Kidney (tissue), 14 donors: ENCODE data around the gene GPRIN3. TPM values are rescaled to one million over a fixed set of nuclear protein-coding genes. Genes with fewer than 3 reads are reported as not detected.

Experiments used
- DNase-seq, 5 donors: peaks; one replicate each; pipeline ENCODE4 v3.0.0-alpha.2; 2013 to 2020
- FAIRE-seq: peaks from 2 replicates; lab custom pipeline; 2012; peaks lifted over from hg19 to GRCh38; lab: Jason Lieb, UNC
- H3K27ac ChIP-seq, 2 donors: one replicate each; pipeline ENCODE4 v1.7.0; 2013; ENCODE audit warnings: low read depth in 2 of 2, low read length in 2 of 2, inconsistent platforms in 1 of 2
- H3K27me3 ChIP-seq: one replicate; pipeline ENCODE4 v1.7.1; 2013; ENCODE audit warnings: low read length, inconsistent platforms; ENCODE audit not compliant: control insufficient read depth, insufficient read depth
- H3K36me3 ChIP-seq, 3 donors: one replicate each; pipeline versions ENCODE4 v1.7.0 to v1.7.1; 2013; ENCODE audit warnings: low read length in 3 of 3, control low read depth in 1 of 3, inconsistent platforms in 1 of 3; ENCODE audit not compliant: insufficient read depth in 3 of 3, control insufficient read depth in 2 of 3
- H3K4me1 ChIP-seq, 3 donors: one replicate each; pipeline versions ENCODE4 v1.7.0 to v1.7.1; 2013; ENCODE audit warnings: low read length in 3 of 3, inconsistent platforms in 1 of 3, low read depth in 1 of 3; ENCODE audit not compliant: control insufficient read depth in 2 of 3, insufficient read depth in 2 of 3
- H3K4me3 ChIP-seq, 3 donors: one replicate each; pipeline versions ENCODE4 v1.7.0 to v1.8.1; 2013; ENCODE audit warnings: low read length in 3 of 3, control low read depth in 1 of 3, inconsistent platforms in 1 of 3
- H3K9ac ChIP-seq, 3 donors: one replicate each; pipeline versions ENCODE4 v1.7.0 to v1.7.1; 2013; ENCODE audit warnings: low read length in 3 of 3, control low read depth in 1 of 3, inconsistent platforms in 1 of 3
- H3K9me3 ChIP-seq, 3 donors: one replicate each; pipeline versions ENCODE4 v1.7.0 to v1.7.1; 2013; ENCODE audit warnings: low read length in 3 of 3, control low read depth in 1 of 3, inconsistent platforms in 1 of 3; ENCODE audit not compliant: control insufficient read depth in 2 of 3, insufficient read depth in 1 of 3
- CTCF ChIP-seq: IDR thresholded peaks from 3 replicates; pipeline ENCODE4 v1.5.1; 2012; ENCODE audit warnings: mild to moderate bottlenecking, moderate library complexity, borderline replicate concordance; ENCODE audit not compliant: insufficient read depth; ENCODE audit errors: extremely low read depth
- intact Hi-C: fragments of 100-400 bp; cut with DNase I; formaldehyde crosslinking; loops from one replicate; pipeline ENCODE4 v1.11.1; 2022
- polyA plus RNA-seq: library from polyadenylated mRNA; stranded (reverse); fragments of 350-450 nt; fragmentation: Illumina TruSeq; extraction: RNeasy Lipid Tissue Mini Kit (QIAGEN cat#74804); gene quantifications from one replicate; pipeline ENCODE4 v1.2.3, GENCODE V29; 2014; ENCODE audit warnings: low read depth, low replicate concordance; ENCODE audit not compliant: insufficient read depth
- total RNA-seq: library from RNA; stranded (reverse); fragmentation: NEBNext Ultra II Directional; extraction: Animal tissue kit (Norgen Biotek cat#: 25700); gene quantifications from one replicate; pipeline ENCODE4 v1.2.1, GENCODE V29; 2021
- donor health status: control.
- donor health status: control.
- donor health status: control.
- donor health status: control.
- donor health status: control.
- donor health status: DM: yes; HTN: yes; CAD: no.
- donor health status: Normal renal cell carcinoma (clear cell type).

The GPRIN3 gene
- total and polyA plus RNA-seq, 2 donors from 2014 or later, result 2.2 to 15.2 TPM

GRCh38 chr4:89242864-89243732 lies 64.5 kb downstream of the GPRIN3 start:
- Histone ChIP-seq H3K9ac (no peak overlapping the region), H3K36me3 (peaks cover 0 to 4% (median 0%) of the 10 kb centered on the region in 3 donors)
- FAIRE-seq, result no peak

DNA sequence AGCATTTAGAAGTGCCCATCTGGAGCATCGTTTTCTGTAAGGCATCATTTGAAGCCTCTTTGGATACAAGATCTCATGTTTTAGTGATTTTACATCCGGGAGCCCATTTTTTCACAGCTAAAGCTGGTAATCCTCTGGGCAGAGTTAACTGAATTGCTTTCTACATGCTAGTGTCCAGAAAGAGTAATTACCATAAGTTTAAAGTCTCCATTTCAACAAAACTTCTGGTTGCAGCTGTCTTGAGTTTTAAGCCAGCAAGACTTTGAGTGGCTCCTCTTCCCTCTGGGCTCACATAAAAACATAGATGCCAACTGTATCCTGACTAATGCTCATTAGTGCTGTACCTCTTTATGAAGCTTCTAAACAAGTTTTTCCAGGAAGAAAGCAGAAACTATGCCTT lies 65.4 kb downstream of the GPRIN3 start:
- Histone ChIP-seq H3K4me3 (no peak overlapping the region), H3K36me3 (no peaks in the 10 kb centered on the region), H3K27me3 (no peaks in the 10 kb centered on the region), H3K9me3 (no peaks in the 10 kb centered on the region), H3K27ac (no peak overlapping the region), H3K4me1 (no peaks in the 10 kb centered on the region), H3K9ac (no peak overlapping the region)
- no peak for FAIRE-seq
- intact Hi-C loops, result no loop called here
- no peak for TF ChIP-seq CTCF
- no peak for DNase-seq

More at GRCh38 chr4:89242864-89243732, 64.5 kb downstream of the GPRIN3 start:
- intact Hi-C loops, result no loop called here
- Histone ChIP-seq H3K27ac (no peak overlapping the region), H3K27me3 (no peaks in the 10 kb centered on the region), H3K4me1 (no peaks in the 10 kb centered on the region), H3K9me3 (no peaks in the 10 kb centered on the region), H3K4me3 (no peak overlapping the region)
- DNase-seq, result peak in 2 of 5 donors; percentile 38 to 55
- no peak for TF ChIP-seq CTCF

DNA sequence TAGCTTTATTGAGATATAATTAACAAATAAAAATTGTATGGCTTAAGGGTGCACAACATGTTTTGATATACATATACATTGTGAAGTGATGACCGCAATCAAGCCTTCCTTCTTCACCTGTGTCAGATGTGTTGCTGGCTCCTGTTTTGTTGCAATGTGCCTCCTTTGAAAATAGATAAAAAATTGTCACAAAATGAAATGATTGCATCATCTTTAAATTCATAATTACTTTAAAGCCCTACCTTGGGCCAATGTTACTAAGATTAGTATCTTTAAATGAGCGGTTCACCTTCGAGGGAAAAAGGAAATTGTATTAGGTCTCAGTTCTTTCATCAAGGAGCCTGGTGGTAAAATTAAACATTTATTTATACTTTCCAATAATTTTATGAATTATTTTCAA lies 77.3 kb downstream of the GPRIN3 start:
- Histone ChIP-seq H3K27me3 (no peaks in the 10 kb centered on the region), H3K4me3 (no peak overlapping the region), H3K36me3 (no peaks in the 10 kb centered on the region), H3K4me1 (peaks cover 0 to 2% (median 0%) of the 10 kb centered on the region in 3 donors), H3K9me3 (no peaks in the 10 kb centered on the region), H3K9ac (no peak overlapping the region), H3K27ac (no peak overlapping the region)
- intact Hi-C loops, result no loop called here
- no peak for TF ChIP-seq CTCF
- no peak for FAIRE-seq
- no peak for DNase-seq
